B cell (primary cell): ENCODE data around the gene MLH1.

Experiments
- CTCF ChIP-seq: fragments of 200-600 bp; IDR thresholded peaks from one replicate; pipeline ENCODE4 v1.8.0; 2022; ENCODE audit warnings: antibody characterized with exemption, mild to moderate bottlenecking
- EZH2 ChIP-seq: IDR thresholded peaks from 2 replicates; pipeline ENCODE4 v1.6.1; 2012; ENCODE audit warnings: borderline replicate concordance, low read depth, mild to moderate bottlenecking, moderate library complexity, low read length; ENCODE audit not compliant: insufficient read depth, poor library complexity, severe bottlenecking

GRCh38 chr3:37032961-37033360 lies 39.6 kb downstream of the MLH1 start:
- no peak for TF ChIP-seq CTCF
- TF ChIP-seq EZH2 = no peak
